Heart left ventricle (tissue), 13 donors: ENCODE measurements around the gene CLEC11A.

ENCODE experiments used
- CTCF ChIP-seq, 12 donors: fragments of 200-600 bp; sonication (generic) in 4 of 12; IDR thresholded peaks; one replicate each; pipeline versions ENCODE4 v1.5.0 to v1.8.0; 2018 to 2022; ENCODE audit warnings: antibody characterized with exemption in 12 of 12, mild to moderate bottlenecking in 5 of 12
- POLR2A ChIP-seq, 2 donors: fragments of 450-650 bp; IDR thresholded peaks; one replicate each; pipeline ENCODE4 v1.6.1; 2017; ENCODE audit warnings: antibody characterized with exemption in 2 of 2, mild to moderate bottlenecking in 2 of 2, moderate library complexity in 2 of 2
- donor health status: ischemic (EF 13 %, LVEDD 7.1; RV severe dilation, severe dysfunction).
- donor health status: DM: no; HTN: yes; CAD: no.
- donor health status: DM: no; HTN: no; CAD: no.
- donor health status: ischemic (EF 25% LVEDD 6.9; RV normal size, moderate dysfunction).
- donor health status: ischemic (EF 25% LVEDD 5.7; RV mildly dilated, moderate dysfunction).
- donor health status: ischemic (EF 35%, LVEDD 5.7; RV mildly dilated, moderate dysfunction).
- donor health status: nonischemic (EF 11% LVEDD 7.7; RV severe dilation, severe dysfunction).
- donor health status: DM: yes; HTN: yes; CAD: no.
- donor health status: PGD.
- donor health status: ischemic (EF 29% LVEDD 5.4; RV normal size, mild dysfunction).
- donor health status: nonischemic (EF 23%, LVEDD 6.1; RV moderate dilation, normal function).

- TF ChIP-seq CTCF (IDR thresholded peaks at IDR 0.05) (no peak), POLR2A (IDR thresholded peaks at IDR 0.05) (no peak)
Measured at GRCh38 chr19:50678323-50678722, 44.8 kb upstream of the CLEC11A start.
